Esophagus squamous epithelium (tissue), 4 donors: ENCODE measurements around the gene CAMK2A.

ENCODE experiments used
- CTCF ChIP-seq, 6 experiments: fragments of 450-650 bp in 4 of 6; fragments of 200-600 bp in 2 of 6; sonication (generic) in 2 of 6; IDR thresholded peaks; one replicate each; pipeline ENCODE4 v1.5.1; 2016 to 2019; ENCODE audit warnings: antibody characterized with exemption in 6 of 6, mild to moderate bottlenecking in 4 of 6, moderate library complexity in 4 of 6
- POLR2A ChIP-seq, 4 donors: fragments of 450-650 bp; IDR thresholded peaks; one replicate each; pipeline ENCODE4 v1.6.1; 2017; ENCODE audit warnings: antibody characterized with exemption in 4 of 4, mild to moderate bottlenecking in 4 of 4, moderate library complexity in 3 of 4

GRCh38 chr5:150329038-150329437 is 39.5 kb upstream of the CAMK2A start:
- TF ChIP-seq CTCF (IDR thresholded peaks at IDR 0.05) (no peak), POLR2A (IDR thresholded peaks at IDR 0.05) (no peak)
